K562 (cell line): ENCODE data around the gene ACBD4. TPM values are rescaled to one million over a fixed set of nuclear protein-coding genes. Genes with fewer than 3 reads are reported as not detected.

Source experiments
- HMG20B ChIP-seq: fragments of 250-450 bp; sonication (Bioruptor Pico); IDR thresholded peaks from 2 replicates; pipeline ENCODE4 v1.5.0; 2021; ENCODE audit warnings: mild to moderate bottlenecking
- MAFK ChIP-seq: IDR thresholded peaks from 2 replicates; pipeline ENCODE4 v1.6.1; 2011; ENCODE audit warnings: low read length, improper control_type of control experiment
- NR2C2 ChIP-seq, 2 experiments: fragments of 200-800 bp in 1 of 2; sonication (Bioruptor generic) in 1 of 2; sonication (generic) in 1 of 2; formaldehyde crosslinking in 1 of 2; IDR thresholded peaks; 2 replicates each; pipeline versions ENCODE4 v1.6.1 to v1.8.0; 2016 to 2022; ENCODE audit warnings: mild to moderate bottlenecking in 1 of 2, missing compliant biosample characterization in 1 of 2, missing genetic modification characterization in 1 of 2, missing genetic modification reagents in 1 of 2
- PRMT5 ChIP-seq: sonication (generic); formaldehyde crosslinking; IDR thresholded peaks from 2 replicates; pipeline ENCODE4 v1.5.0; 2020; ENCODE audit warnings: missing genetic modification reagents
- SETDB1 ChIP-seq: IDR thresholded peaks from one replicate; pipeline ENCODE4 v1.6.1; 2012; ENCODE audit warnings: low read length, control low read depth, inconsistent platforms
- SMC3 ChIP-seq: conservative IDR thresholded peaks from 2 replicates; pipeline ENCODE4 v1.6.1; 2011; ENCODE audit warnings: low read depth, low read length, improper control_type of control experiment; ENCODE audit not compliant: insufficient read depth
- ZNF384 ChIP-seq: IDR thresholded peaks from 2 replicates; pipeline ENCODE4 v1.6.1; 2012; ENCODE audit warnings: low read depth, low read length, improper control_type of control experiment
- ZNF57 ChIP-seq: fragments of 450-650 bp; formaldehyde crosslinking; IDR thresholded peaks from 2 replicates; pipeline ENCODE4 v1.4.0; 2020; ENCODE audit warnings: mild to moderate bottlenecking, moderate library complexity
- polyA plus RNA-seq, 8 experiments: library from polyadenylated mRNA; depleted of rRNA in 4 of 8; stranded (reverse) in 5 of 8; unstranded in 3 of 8; fragments of >200 nt; fragmentation: Nextera tagmentation in 2 of 8; fragmentation: Illumina TruSeq in 1 of 8; extraction: Ambion mirVana in 2 of 8; extraction: Trizol in 1 of 8; gene quantifications; 2 replicates each; pipeline versions ENCODE4 v1.2.1 to v1.2.3, GENCODE V29; 2011 to 2014; ENCODE audit warnings: inconsistent platforms in 1 of 8, missing spikeins in 1 of 8
- total RNA-seq, 7 experiments: library from RNA; depleted of rRNA in 6 of 7; stranded (reverse); fragments of >200 nt in 6 of 7; fragmentation: Illumina TruSeq in 2 of 7; extraction: Trizol in 2 of 7; gene quantifications; 2 replicates each; pipeline versions ENCODE4 v1.2.1 to v1.2.3, GENCODE V29; 2011 to 2021; ENCODE audit warnings: low replicate concordance in 1 of 7
- TF ChIP-seq, protein P1 (sequence below), 2 experiments: fragments of 150-350 bp in 1 of 2; IDR thresholded peaks; 2 replicates each; pipeline ENCODE4 v1.6.1; 2012 to 2016; ENCODE audit warnings: low read depth in 2 of 2, low read length in 2 of 2, mild to moderate bottlenecking in 1 of 2, moderate library complexity in 1 of 2
- TF ChIP-seq, protein P2 (sequence below): fragments of 450-650 bp; IDR thresholded peaks from 2 replicates; pipeline ENCODE4 v1.6.1; 2016; ENCODE audit warnings: missing biosample characterization, missing genetic modification characterization
- TF ChIP-seq, protein P3 (sequence below): conservative IDR thresholded peaks from 2 replicates; pipeline ENCODE4 v1.6.1; 2011; ENCODE audit warnings: low read depth, mild to moderate bottlenecking, low read length; ENCODE audit not compliant: control insufficient read depth
- TF ChIP-seq, protein P4 (sequence below): fragments of 450-650 bp; formaldehyde crosslinking; conservative IDR thresholded peaks from 2 replicates; pipeline ENCODE4 v1.4.0; 2022; ENCODE audit warnings: mild to moderate bottlenecking, missing genetic modification characterization
- TF ChIP-seq, protein P5 (sequence below), 2 experiments: fragments of 450-650 bp; conservative IDR thresholded peaks; 2 replicates each; pipeline ENCODE4 v1.6.1; 2017; ENCODE audit warnings: mild to moderate bottlenecking in 2 of 2, moderate library complexity in 2 of 2

Gene ACBD4
- total and polyA plus RNA-seq, 9 of the 15 experiments (the other 6 are each of a cell fraction or from before 2014, with no cell fraction given): 0.14 to 6.9 (median 4.6) TPM

DNA sequence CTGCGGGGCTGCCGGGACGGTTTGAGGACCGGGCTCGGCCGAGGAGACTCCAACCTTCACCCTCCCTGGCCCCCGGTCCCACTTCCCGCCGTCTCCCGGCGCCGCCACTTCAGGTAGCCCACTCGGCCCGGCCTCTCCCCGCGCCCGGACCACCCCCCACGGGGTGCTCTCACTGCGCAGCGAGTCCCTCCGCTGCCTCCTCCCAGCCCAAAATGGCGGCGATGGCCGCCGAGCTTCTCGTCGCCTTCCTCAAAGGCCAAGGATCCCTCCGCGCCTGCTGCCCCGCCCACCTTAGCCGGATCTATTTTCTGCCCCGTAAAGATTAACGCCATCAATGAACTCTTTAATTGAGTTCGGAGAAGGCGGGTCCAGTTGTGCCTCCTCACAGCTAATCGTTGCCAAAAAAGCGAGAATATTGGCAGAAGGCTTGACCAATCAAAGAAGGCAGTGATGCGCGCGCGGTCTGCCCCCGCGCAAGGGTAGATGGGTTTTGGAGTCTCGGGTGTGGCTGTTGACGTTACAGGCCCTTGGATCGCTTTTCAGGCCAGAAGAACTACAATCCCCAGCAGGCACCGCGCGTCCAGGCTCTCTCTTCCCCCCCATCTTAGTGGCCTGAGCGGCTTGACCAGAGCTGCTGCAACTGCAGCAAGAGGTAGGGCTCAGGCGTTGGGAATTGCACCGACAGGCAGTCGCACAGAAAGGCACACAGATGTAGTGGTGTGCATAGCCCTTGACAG is 26.0 kb downstream of the ACBD4 start, which contains the start of gene HEXIM2 (continued):
- TF ChIP-seq, protein P1, sequence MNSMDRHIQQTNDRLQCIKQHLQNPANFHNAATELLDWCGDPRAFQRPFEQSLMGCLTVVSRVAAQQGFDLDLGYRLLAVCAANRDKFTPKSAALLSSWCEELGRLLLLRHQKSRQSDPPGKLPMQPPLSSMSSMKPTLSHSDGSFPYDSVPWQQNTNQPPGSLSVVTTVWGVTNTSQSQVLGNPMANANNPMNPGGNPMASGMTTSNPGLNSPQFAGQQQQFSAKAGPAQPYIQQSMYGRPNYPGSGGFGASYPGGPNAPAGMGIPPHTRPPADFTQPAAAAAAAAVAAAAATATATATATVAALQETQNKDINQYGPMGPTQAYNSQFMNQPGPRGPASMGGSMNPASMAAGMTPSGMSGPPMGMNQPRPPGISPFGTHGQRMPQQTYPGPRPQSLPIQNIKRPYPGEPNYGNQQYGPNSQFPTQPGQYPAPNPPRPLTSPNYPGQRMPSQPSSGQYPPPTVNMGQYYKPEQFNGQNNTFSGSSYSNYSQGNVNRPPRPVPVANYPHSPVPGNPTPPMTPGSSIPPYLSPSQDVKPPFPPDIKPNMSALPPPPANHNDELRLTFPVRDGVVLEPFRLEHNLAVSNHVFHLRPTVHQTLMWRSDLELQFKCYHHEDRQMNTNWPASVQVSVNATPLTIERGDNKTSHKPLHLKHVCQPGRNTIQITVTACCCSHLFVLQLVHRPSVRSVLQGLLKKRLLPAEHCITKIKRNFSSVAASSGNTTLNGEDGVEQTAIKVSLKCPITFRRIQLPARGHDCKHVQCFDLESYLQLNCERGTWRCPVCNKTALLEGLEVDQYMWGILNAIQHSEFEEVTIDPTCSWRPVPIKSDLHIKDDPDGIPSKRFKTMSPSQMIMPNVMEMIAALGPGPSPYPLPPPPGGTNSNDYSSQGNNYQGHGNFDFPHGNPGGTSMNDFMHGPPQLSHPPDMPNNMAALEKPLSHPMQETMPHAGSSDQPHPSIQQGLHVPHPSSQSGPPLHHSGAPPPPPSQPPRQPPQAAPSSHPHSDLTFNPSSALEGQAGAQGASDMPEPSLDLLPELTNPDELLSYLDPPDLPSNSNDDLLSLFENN (IDR thresholded peaks at IDR 0.05; ENCODE audit: low read depth in 2 of 2, low read length in 2 of 2): peak in 1 of 2 experiments; percentile 57; a peak in 1 of 4 replicates
- TF ChIP-seq SETDB1: no peak
- TF ChIP-seq, protein P2, sequence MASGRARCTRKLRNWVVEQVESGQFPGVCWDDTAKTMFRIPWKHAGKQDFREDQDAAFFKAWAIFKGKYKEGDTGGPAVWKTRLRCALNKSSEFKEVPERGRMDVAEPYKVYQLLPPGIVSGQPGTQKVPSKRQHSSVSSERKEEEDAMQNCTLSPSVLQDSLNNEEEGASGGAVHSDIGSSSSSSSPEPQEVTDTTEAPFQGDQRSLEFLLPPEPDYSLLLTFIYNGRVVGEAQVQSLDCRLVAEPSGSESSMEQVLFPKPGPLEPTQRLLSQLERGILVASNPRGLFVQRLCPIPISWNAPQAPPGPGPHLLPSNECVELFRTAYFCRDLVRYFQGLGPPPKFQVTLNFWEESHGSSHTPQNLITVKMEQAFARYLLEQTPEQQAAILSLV (tag): no peak
- peak; percentile 49; the same call in 1 of the 2 replicates for TF ChIP-seq PRMT5 (CRISPR knock-in tag)
- peak; percentile 4; the same call in 1 of the 2 replicates for TF ChIP-seq MAFK
- no peak for TF ChIP-seq ZNF57 (CRISPR knock-in tag)
- TF ChIP-seq NR2C2 (CRISPR knock-in tag; IDR thresholded peaks at IDR 0.05): peak; percentile 70
- peak; percentile 98 for TF ChIP-seq NR2C2 (tag; IDR thresholded peaks at IDR 0.05)
- TF ChIP-seq, protein P3, sequence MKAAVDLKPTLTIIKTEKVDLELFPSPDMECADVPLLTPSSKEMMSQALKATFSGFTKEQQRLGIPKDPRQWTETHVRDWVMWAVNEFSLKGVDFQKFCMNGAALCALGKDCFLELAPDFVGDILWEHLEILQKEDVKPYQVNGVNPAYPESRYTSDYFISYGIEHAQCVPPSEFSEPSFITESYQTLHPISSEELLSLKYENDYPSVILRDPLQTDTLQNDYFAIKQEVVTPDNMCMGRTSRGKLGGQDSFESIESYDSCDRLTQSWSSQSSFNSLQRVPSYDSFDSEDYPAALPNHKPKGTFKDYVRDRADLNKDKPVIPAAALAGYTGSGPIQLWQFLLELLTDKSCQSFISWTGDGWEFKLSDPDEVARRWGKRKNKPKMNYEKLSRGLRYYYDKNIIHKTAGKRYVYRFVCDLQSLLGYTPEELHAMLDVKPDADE: no peak; the same call in 1 of the 2 replicates
- no peak for TF ChIP-seq SMC3
- TF ChIP-seq, protein P4, sequence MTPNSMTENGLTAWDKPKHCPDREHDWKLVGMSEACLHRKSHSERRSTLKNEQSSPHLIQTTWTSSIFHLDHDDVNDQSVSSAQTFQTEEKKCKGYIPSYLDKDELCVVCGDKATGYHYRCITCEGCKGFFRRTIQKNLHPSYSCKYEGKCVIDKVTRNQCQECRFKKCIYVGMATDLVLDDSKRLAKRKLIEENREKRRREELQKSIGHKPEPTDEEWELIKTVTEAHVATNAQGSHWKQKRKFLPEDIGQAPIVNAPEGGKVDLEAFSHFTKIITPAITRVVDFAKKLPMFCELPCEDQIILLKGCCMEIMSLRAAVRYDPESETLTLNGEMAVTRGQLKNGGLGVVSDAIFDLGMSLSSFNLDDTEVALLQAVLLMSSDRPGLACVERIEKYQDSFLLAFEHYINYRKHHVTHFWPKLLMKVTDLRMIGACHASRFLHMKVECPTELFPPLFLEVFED (CRISPR knock-in tag): no peak
- TF ChIP-seq, protein P5, sequence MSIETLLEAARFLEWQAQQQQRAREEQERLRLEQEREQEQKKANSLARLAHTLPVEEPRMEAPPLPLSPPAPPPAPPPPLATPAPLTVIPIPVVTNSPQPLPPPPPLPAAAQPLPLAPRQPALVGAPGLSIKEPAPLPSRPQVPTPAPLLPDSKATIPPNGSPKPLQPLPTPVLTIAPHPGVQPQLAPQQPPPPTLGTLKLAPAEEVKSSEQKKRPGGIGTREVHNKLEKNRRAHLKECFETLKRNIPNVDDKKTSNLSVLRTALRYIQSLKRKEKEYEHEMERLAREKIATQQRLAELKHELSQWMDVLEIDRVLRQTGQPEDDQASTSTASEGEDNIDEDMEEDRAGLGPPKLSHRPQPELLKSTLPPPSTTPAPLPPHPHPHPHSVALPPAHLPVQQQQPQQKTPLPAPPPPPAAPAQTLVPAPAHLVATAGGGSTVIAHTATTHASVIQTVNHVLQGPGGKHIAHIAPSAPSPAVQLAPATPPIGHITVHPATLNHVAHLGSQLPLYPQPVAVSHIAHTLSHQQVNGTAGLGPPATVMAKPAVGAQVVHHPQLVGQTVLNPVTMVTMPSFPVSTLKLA (conservative IDR thresholded peaks at IDR 0.05): peak in 1 of 2 experiments; percentile 64; a peak in 2 of 4 replicates
- TF ChIP-seq ZNF384: no peak
- 0 out of 2 replicates have a peak, but pooled peaks have one; percentile 57 for TF ChIP-seq HMG20B (CRISPR knock-in tag)
